Mesothelial cell of epicardium (in vitro differentiated cells): ENCODE results near the gene BASP1. TPM values are rescaled to one million over a fixed set of nuclear protein-coding genes. Genes with fewer than 3 reads are reported as not detected.

ENCODE experiments used
- DNase-seq, 2 experiments: peaks; one replicate each; pipeline ENCODE4 v3.0.0; 2021; ENCODE audit warnings: low spot score in 2 of 2; ENCODE audit not compliant: unreplicated experiment in 2 of 2
- H3K27ac Mint-ChIP-seq: 2 replicates; pipeline ENCODE4 v1.8.0; 2021; ENCODE audit warnings: mixed read lengths
- H3K27me3 Mint-ChIP-seq: 2 replicates; pipeline ENCODE4 v1.8.0; 2021; ENCODE audit warnings: low read depth, mixed read lengths
- H3K36me3 Mint-ChIP-seq: 2 replicates; pipeline ENCODE4 v1.8.0; 2021; ENCODE audit warnings: mixed read lengths
- H3K4me1 Mint-ChIP-seq: 2 replicates; pipeline ENCODE4 v1.8.0; 2021; ENCODE audit warnings: mixed read lengths
- H3K4me3 Mint-ChIP-seq: 2 replicates; pipeline ENCODE4 v1.8.0; 2021; ENCODE audit warnings: mild to moderate bottlenecking, moderate library complexity, mixed read lengths
- H3K9me3 Mint-ChIP-seq: 2 replicates; pipeline ENCODE4 v1.8.0; 2021; ENCODE audit warnings: mixed read lengths
- total RNA-seq: library from RNA; stranded (reverse); gene quantifications from 3 replicates; pipeline ENCODE4 v1.2.1, GENCODE V29; 2021
- TF ChIP-seq, protein P1 (sequence below): fragments of 200-600 bp; sonication (generic); IDR thresholded peaks from one replicate; pipeline ENCODE4 v1.5.0; 2021; ENCODE audit warnings: antibody characterized with exemption; ENCODE audit not compliant: unreplicated experiment

The BASP1 gene
- total RNA-seq, 1 donor from 2014 or later: 140 TPM

GRCh38 chr5:17265041-17265440, 47.6 kb downstream of the BASP1 start:
- no peaks in the 10 kb centered on the region for H3K27me3 Mint-ChIP-seq
- no peak for DNase-seq
- peaks cover 23% of the 10 kb centered on the region for H3K4me1 Mint-ChIP-seq
- peaks cover 9% of the 10 kb centered on the region for H3K9me3 Mint-ChIP-seq
- H3K27ac Mint-ChIP-seq: no peak overlapping the region
- peaks cover 47% of the 10 kb centered on the region for H3K36me3 Mint-ChIP-seq
- H3K4me3 Mint-ChIP-seq: no peak overlapping the region
- TF ChIP-seq, protein P1, sequence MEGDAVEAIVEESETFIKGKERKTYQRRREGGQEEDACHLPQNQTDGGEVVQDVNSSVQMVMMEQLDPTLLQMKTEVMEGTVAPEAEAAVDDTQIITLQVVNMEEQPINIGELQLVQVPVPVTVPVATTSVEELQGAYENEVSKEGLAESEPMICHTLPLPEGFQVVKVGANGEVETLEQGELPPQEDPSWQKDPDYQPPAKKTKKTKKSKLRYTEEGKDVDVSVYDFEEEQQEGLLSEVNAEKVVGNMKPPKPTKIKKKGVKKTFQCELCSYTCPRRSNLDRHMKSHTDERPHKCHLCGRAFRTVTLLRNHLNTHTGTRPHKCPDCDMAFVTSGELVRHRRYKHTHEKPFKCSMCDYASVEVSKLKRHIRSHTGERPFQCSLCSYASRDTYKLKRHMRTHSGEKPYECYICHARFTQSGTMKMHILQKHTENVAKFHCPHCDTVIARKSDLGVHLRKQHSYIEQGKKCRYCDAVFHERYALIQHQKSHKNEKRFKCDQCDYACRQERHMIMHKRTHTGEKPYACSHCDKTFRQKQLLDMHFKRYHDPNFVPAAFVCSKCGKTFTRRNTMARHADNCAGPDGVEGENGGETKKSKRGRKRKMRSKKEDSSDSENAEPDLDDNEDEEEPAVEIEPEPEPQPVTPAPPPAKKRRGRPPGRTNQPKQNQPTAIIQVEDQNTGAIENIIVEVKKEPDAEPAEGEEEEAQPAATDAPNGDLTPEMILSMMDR: no peak

GRCh38 chr5:17267106-17267505, 49.7 kb downstream of the BASP1 start:
- H3K27ac Mint-ChIP-seq: peak overlapping the region; percentile 2
- no peaks in the 10 kb centered on the region for H3K27me3 Mint-ChIP-seq
- H3K4me1 Mint-ChIP-seq: peaks cover 10% of the 10 kb centered on the region
- peaks cover 40% of the 10 kb centered on the region for H3K36me3 Mint-ChIP-seq
- no peak for DNase-seq
- peaks cover 7% of the 10 kb centered on the region for H3K9me3 Mint-ChIP-seq
- TF ChIP-seq, protein P1: no peak
- H3K4me3 Mint-ChIP-seq: no peak overlapping the region

DNA sequence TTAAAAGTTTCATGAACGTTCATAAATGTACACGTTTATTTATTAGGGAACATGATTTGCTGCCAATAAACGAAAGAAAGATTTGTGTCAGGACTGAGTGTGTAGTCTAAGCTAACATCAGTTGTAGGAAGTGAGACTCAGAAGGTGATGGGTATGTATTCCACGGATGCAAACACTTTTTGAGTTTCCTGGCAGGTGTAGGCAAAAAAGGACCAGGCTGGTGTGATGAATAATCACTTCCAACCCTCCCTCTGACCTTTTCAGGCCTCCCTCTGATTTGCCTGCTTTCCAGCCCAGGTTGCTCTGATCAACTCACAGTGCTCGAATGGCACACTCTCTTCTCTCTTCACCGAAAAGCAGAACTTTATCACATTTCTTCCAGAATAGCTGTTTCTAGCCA, 51.8 kb downstream of the BASP1 start:
- no peaks in the 10 kb centered on the region for H3K27me3 Mint-ChIP-seq
- no peak for DNase-seq
- TF ChIP-seq, protein P1: no peak
- no peak overlapping the region for H3K27ac Mint-ChIP-seq
- H3K36me3 Mint-ChIP-seq: peaks cover 28% of the 10 kb centered on the region
- peaks cover 8% of the 10 kb centered on the region for H3K4me1 Mint-ChIP-seq
- no peak overlapping the region for H3K4me3 Mint-ChIP-seq
- H3K9me3 Mint-ChIP-seq: no peaks in the 10 kb centered on the region

DNA sequence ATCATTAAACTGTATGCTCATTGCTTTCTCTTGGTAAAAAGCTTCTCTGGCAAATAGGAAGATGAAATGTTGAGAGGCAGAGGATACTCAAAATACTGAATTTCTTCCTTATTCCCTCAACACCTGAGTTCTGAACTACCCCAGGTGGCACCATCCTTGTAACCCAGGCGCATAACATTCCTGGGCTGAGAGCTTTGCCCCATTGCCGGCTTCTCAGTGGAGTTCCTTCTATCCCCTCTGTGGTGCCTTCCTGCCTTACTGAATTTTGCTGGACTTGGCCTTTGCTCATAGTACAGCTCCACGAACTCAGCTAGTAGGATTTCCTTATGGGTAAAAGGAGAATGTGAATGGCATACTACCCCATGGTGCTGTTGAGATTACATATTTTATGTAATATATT, 54.7 kb downstream of the BASP1 start:
- no peaks in the 10 kb centered on the region for H3K9me3 Mint-ChIP-seq
- TF ChIP-seq, protein P1: no peak
- no peak overlapping the region for H3K27ac Mint-ChIP-seq
- DNase-seq: no peak
- H3K36me3 Mint-ChIP-seq: peaks cover 35% of the 10 kb centered on the region
- H3K4me1 Mint-ChIP-seq: peaks cover 8% of the 10 kb centered on the region
- no peaks in the 10 kb centered on the region for H3K27me3 Mint-ChIP-seq
- no peak overlapping the region for H3K4me3 Mint-ChIP-seq

DNA sequence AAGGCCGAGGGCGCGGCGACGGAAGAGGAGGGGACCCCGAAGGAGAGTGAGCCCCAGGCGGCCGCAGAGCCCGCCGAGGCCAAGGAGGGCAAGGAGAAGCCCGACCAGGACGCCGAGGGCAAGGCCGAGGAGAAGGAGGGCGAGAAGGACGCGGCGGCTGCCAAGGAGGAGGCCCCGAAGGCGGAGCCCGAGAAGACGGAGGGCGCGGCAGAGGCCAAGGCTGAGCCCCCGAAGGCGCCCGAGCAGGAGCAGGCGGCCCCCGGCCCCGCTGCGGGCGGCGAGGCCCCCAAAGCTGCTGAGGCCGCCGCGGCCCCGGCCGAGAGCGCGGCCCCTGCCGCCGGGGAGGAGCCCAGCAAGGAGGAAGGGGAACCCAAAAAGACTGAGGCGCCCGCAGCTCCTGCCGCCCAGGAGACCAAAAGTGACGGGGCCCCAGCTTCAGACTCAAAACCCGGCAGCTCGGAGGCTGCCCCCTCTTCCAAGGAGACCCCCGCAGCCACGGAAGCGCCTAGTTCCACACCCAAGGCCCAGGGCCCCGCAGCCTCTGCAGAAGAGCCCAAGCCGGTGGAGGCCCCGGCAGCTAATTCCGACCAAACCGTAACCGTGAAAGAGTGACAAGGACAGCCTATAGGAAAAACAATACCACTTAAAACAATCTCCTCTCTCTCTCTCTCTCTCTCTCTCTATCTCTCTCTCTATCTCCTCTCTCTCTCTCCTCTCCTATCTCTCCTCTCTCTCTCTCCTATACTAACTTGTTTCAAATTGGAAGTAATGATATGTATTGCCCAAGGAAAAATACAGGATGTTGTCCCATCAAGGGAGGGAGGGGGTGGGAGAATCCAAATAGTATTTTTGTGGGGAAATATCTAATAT, 58.1 kb downstream of the BASP1 start:
- DNase-seq: no peak
- Mint-ChIP-seq H3K36me3 (peaks cover 31% of the 10 kb centered on the region), H3K4me1 (no peaks in the 10 kb centered on the region), H3K9me3 (no peaks in the 10 kb centered on the region), H3K4me3 (no peak overlapping the region), H3K27ac (no peak overlapping the region), H3K27me3 (no peaks in the 10 kb centered on the region)
- TF ChIP-seq, protein P1: no peak
